ENCODE results near the gene GPR150. TPM values are rescaled to one million over a fixed set of nuclear protein-coding genes. Genes with fewer than 3 reads are reported as not detected.

The GPR150 gene
- total RNA-seq, 3 donors from 2014 or later = 0.28 to 0.49 (median 0.41) TPM

- peak; percentile 31 for ATAC-seq
- no peaks in the 10 kb centered on the region for H3K9me3 ChIP-seq
- no peak for DNase-seq
- no peak overlapping the region for H3K4me3 ChIP-seq
- intact Hi-C loops (cut with DNase I, micrococcal nuclease) = no loop called here
- TF ChIP-seq, protein P1, sequence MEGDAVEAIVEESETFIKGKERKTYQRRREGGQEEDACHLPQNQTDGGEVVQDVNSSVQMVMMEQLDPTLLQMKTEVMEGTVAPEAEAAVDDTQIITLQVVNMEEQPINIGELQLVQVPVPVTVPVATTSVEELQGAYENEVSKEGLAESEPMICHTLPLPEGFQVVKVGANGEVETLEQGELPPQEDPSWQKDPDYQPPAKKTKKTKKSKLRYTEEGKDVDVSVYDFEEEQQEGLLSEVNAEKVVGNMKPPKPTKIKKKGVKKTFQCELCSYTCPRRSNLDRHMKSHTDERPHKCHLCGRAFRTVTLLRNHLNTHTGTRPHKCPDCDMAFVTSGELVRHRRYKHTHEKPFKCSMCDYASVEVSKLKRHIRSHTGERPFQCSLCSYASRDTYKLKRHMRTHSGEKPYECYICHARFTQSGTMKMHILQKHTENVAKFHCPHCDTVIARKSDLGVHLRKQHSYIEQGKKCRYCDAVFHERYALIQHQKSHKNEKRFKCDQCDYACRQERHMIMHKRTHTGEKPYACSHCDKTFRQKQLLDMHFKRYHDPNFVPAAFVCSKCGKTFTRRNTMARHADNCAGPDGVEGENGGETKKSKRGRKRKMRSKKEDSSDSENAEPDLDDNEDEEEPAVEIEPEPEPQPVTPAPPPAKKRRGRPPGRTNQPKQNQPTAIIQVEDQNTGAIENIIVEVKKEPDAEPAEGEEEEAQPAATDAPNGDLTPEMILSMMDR (IDR thresholded peaks at IDR 0.05) = no peak
- no peaks in the 10 kb centered on the region for H3K4me1 ChIP-seq (ENCODE audit: low read depth)
- no peaks in the 10 kb centered on the region for H3K36me3 ChIP-seq (ENCODE audit: low read depth)
Observed at GRCh38 chr5:95591490-95591901, 28.4 kb upstream of the GPR150 start.

DNA sequence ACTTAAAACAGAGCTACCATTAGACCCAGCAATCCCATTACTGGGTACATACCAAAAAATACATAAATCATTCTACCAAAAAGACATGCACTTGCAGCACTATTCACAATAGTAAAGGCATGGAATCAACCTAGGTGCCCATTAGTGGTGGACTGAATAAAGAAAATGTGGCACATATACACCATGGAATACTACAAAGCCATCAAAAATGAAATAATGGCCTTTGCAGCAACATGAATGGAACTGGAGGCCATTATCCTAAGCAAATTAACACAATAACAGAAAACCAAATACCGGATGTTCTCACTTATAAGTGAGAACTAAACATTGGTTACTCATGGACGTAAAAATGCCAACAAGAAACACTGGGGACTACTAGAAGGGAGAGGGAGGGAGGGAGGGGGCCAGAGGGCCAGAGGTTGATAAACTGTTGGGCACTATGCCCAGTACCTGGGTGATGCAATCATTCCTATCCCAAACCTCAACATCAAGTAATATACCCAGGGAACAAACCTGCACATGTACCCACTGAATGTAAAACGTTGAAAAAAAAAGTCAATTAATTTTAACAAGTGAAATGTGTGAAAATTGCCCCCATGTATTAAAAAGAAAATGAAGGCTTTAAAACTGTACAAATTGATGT, 24.5 kb upstream of the GPR150 start:
- Histone ChIP-seq H3K4me3 (no peak overlapping the region), H3K4me1 (ENCODE audit: low read depth) (no peaks in the 10 kb centered on the region), H3K9me3 (no peaks in the 10 kb centered on the region), H3K36me3 (ENCODE audit: low read depth) (no peaks in the 10 kb centered on the region)
- TF ChIP-seq, protein P1 (IDR thresholded peaks at IDR 0.05) = no peak
- DNase-seq (no peak), ATAC-seq (no peak)
- intact Hi-C loops (cut with DNase I, micrococcal nuclease) = no loop called here

DNA sequence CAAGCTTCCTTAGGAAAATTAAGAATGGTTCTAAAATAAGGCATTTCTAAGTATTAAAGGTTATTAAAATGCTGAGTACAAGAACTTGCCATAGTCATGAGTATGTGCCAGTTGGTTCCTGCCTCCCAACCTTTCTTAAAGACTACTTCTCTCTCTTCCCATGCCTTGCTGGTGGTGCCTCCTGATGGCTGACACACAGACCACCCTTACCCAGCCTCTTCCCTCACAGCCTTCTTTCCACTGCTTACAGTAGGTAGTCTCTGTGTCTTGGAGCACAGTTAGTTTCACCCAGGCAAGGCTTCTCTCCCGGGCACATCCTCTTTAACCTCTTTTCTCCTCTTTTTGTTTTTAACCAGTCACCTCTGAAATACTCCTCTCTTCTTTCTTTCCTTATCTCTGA, 20.6 kb upstream of the GPR150 start:
- intact Hi-C loops (cut with DNase I, micrococcal nuclease) = no loop called here
- no peak for ATAC-seq
- no peak overlapping the region for H3K4me3 ChIP-seq
- no peaks in the 10 kb centered on the region for H3K36me3 ChIP-seq (ENCODE audit: low read depth)
- TF ChIP-seq, protein P1 (IDR thresholded peaks at IDR 0.05) = no peak
- no peaks in the 10 kb centered on the region for H3K4me1 ChIP-seq (ENCODE audit: low read depth)
- no peak for DNase-seq
- H3K9me3 ChIP-seq = no peaks in the 10 kb centered on the region

- no peaks in the 10 kb centered on the region for H3K9me3 ChIP-seq
- intact Hi-C loops (cut with DNase I, micrococcal nuclease) = no loop called here
- ATAC-seq = no peak
- H3K36me3 ChIP-seq (ENCODE audit: low read depth) = no peaks in the 10 kb centered on the region
- no peak for DNase-seq
- H3K4me3 ChIP-seq = no peak overlapping the region
- TF ChIP-seq, protein P1 (IDR thresholded peaks at IDR 0.05) = no peak
- H3K4me1 ChIP-seq (ENCODE audit: low read depth) = no peaks in the 10 kb centered on the region
Observed at GRCh38 chr5:95600557-95600956, 19.3 kb upstream of the GPR150 start.

GRCh38 chr5:95605786-95606185, 14.1 kb upstream of the GPR150 start:
- no peaks in the 10 kb centered on the region for H3K9me3 ChIP-seq
- no peaks in the 10 kb centered on the region for H3K4me1 ChIP-seq (ENCODE audit: low read depth)
- H3K4me3 ChIP-seq = no peak overlapping the region
- DNase-seq = no peak
- intact Hi-C loops (cut with DNase I, micrococcal nuclease) = no loop called here
- no peaks in the 10 kb centered on the region for H3K36me3 ChIP-seq (ENCODE audit: low read depth)
- TF ChIP-seq, protein P1 (IDR thresholded peaks at IDR 0.05) = no peak
- no peak for ATAC-seq

DNA sequence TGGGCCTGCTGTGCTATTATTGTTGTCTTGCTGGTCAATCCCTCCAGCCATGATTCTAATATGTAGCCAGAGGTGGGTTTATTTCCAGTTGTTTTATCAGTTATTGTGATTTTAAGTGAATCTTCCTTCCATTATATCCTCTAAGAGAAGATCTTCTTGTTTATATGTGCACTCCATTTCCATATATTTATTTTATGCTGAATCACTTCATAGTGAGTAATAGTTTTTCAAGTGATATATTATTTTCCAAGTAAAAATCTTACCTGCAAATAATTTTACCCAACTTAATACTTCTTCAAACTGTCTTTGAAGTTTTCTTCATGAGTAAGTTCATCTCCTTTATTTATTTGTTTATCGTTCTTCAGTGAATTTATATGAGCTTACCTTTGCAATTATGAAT, 13.5 kb upstream of the GPR150 start:
- TF ChIP-seq, protein P1 (IDR thresholded peaks at IDR 0.05) = no peak
- intact Hi-C loops (cut with DNase I, micrococcal nuclease) = no loop called here
- Histone ChIP-seq H3K36me3 (ENCODE audit: low read depth) (no peaks in the 10 kb centered on the region), H3K4me3 (no peak overlapping the region), H3K4me1 (ENCODE audit: low read depth) (no peaks in the 10 kb centered on the region), H3K9me3 (no peaks in the 10 kb centered on the region)
- DNase-seq (no peak), ATAC-seq (no peak)
